Measurements from ENCODE around the gene MROH2A.

DNA sequence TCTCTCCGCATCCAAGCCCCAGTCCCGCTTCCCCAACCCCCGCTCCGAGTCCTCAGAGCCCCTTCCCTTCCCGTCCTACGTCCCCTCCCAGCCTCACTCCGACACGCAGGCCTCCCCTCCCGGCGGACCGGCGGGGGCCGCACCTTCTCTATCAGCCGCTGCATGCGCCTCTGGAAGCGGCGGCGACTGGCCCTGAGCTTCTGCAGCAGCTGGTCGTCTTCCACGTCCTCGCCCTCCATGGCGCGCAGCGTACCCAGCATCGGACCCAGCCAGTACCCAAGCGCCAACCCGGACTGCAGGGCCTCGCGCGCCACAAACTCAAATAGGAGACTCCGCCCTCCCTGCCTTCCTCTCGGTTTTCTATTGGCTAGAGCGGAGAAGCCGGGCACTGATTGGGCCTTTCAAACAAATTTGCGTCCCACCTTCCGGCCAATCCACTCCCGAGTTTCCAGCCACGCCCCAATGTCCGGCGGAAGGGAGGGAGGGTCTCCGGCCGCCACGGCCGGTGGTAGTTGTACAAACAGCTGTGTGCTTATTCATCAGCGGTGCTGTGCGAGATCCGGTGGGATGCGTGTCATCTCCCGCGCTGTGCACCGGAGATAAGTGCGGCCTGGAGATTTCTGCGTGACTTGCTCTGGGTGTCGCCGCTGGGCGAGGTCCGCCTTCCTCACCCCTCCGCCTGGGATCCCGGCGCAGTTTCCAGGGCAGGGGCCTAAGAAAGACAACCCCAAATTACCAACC lies 76.3 kb downstream of the MROH2A start, which contains the start of gene HJURP:
- TF ChIP-seq GATA3 (IDR thresholded peaks at IDR 0.05; ENCODE audit: low read depth, low read length) (no peak), GATA2 (IDR thresholded peaks at IDR 0.05; ENCODE audit: low read depth, low read length) (no peak)
